Right cardiac atrium (tissue), 5 donors: Measurements from ENCODE around the gene PTPRN2. TPM values are rescaled to one million over a fixed set of nuclear protein-coding genes. Genes with fewer than 3 reads are reported as not detected.
"Not testable (repeated sequence)": the region's sequence is repeated elsewhere in the genome, so short reads cannot be mapped to it uniquely, and the experiment has no call there.

Source experiments
- ATAC-seq, 2 donors: fragments of 200-7000 bp; cut with Tn5 transposase; one replicate each; pipeline versions ENCODE4 v1.8.0 to v1.9.1; 2020; ENCODE audit warnings: moderate library complexity in 2 of 2, mild to moderate bottlenecking in 1 of 2
- DNase-seq, 3 donors: peaks; one replicate each; pipeline ENCODE4 v3.0.0-alpha.2; 2020
- H3K27ac ChIP-seq: one replicate; pipeline ENCODE4 v1.5.1; 2013; ENCODE audit warnings: mild to moderate bottlenecking, low read length, control low read depth, moderate library complexity
- H3K27me3 ChIP-seq: one replicate; pipeline ENCODE4 v1.6.1; 2013; ENCODE audit not compliant: control insufficient read depth, insufficient read depth
- H3K4me1 ChIP-seq: one replicate; pipeline ENCODE4 v1.6.1; 2013; ENCODE audit warnings: low read length; ENCODE audit not compliant: control insufficient read depth, insufficient read depth
- H3K4me3 ChIP-seq: one replicate; pipeline ENCODE4 v1.5.1; 2013; ENCODE audit warnings: low read length, control low read depth
- H3K9me3 ChIP-seq: one replicate; pipeline ENCODE4 v1.6.1; 2013; ENCODE audit warnings: low read length; ENCODE audit not compliant: control insufficient read depth
- WGBS: extraction: QIAGEN DNeasy Blood & Tissue Kit; methylation state at CpG from one replicate; pipeline ENCODE4 v1.1.7; 2013; 5-methylcytosine and 5-hydroxymethylcytosine counted together
- intact Hi-C, 4 donors: fragments of 100-400 bp; cut with DNase I; formaldehyde crosslinking; loops; one replicate each; pipeline versions ENCODE4 v1.11.0 to v1.14.0; 2022 to 2023
- polyA plus RNA-seq: library from polyadenylated mRNA; stranded (reverse); fragments of 200-250 nt; gene quantifications from one replicate; pipeline ENCODE4 v1.2.3, GENCODE V29; 2013
- total RNA-seq, 4 donors: library from RNA; stranded (reverse); fragmentation: NEBNext Ultra II Directional; extraction: Animal tissue kit (Norgen Biotek cat#: 25700); gene quantifications; one replicate each; pipeline ENCODE4 v1.2.1, GENCODE V29; 2021
- donor health status: healthy with polysubstance abuse.
- donor health status: DM: no; HTN: yes; CAD: no.
- donor health status: DM: no; HTN: no; CAD: no.
- donor health status: DM: no; HTN: yes; CAD: no; lungs with severe emphysema.
- donor health status: DM: yes; HTN: yes; CAD: no.

The PTPRN2 gene
- total and polyA plus RNA-seq, 5 donors, result 1.5 to 3.9 (median 1.9) TPM

GRCh38 chr7:158280448-158281144 is 307.0 kb downstream of the PTPRN2 start:
- WGBS, result 89% methylated on average over 29 of the region's 29 CpGs

GRCh38 chr7:158279539-158280447 is 307.8 kb downstream of the PTPRN2 start:
- intact Hi-C loops, result no loop called here
- Histone ChIP-seq H3K27ac (no peak overlapping the region), H3K4me1 (no peaks in the 10 kb centered on the region), H3K9me3 (no peaks in the 10 kb centered on the region), H3K4me3 (no peak overlapping the region), H3K27me3 (no peaks in the 10 kb centered on the region)
- DNase-seq (no peak), ATAC-seq (no peak)
- 85% methylated on average over 53 of the region's 53 CpGs for WGBS

More at GRCh38 chr7:158280448-158281144, 307.0 kb downstream of the PTPRN2 start:
- Histone ChIP-seq H3K27ac (no peak overlapping the region), H3K4me3 (no peak overlapping the region), H3K9me3 (no peaks in the 10 kb centered on the region), H3K4me1 (no peaks in the 10 kb centered on the region), H3K27me3 (no peaks in the 10 kb centered on the region)
- ATAC-seq, result no peak
- intact Hi-C loops, result no loop called here
- no peak for DNase-seq

GRCh38 chr7:158278745-158279320 is 308.8 kb downstream of the PTPRN2 start:
- no peak for ATAC-seq
- WGBS, result 66% methylated on average over 9 of the region's 9 CpGs
- DNase-seq, result no peak

GRCh38 chr7:158277219-158278141 is 310.1 kb downstream of the PTPRN2 start:
- 76% methylated on average over 29 of the region's 29 CpGs for WGBS
- no peak overlapping the region for H3K4me3 ChIP-seq
- intact Hi-C loops, result no loop called here
- no peaks in the 10 kb centered on the region for H3K9me3 ChIP-seq
- ATAC-seq, result no peak
- no peaks in the 10 kb centered on the region for H3K4me1 ChIP-seq
- no peak for DNase-seq
- no peak overlapping the region for H3K27ac ChIP-seq
- no peaks in the 10 kb centered on the region for H3K27me3 ChIP-seq

More at GRCh38 chr7:158278745-158279320, 308.8 kb downstream of the PTPRN2 start:
- intact Hi-C loops, result no loop called here
- Histone ChIP-seq H3K9me3 (no peaks in the 10 kb centered on the region), H3K4me1 (no peaks in the 10 kb centered on the region), H3K27me3 (no peaks in the 10 kb centered on the region), H3K27ac (no peak overlapping the region), H3K4me3 (no peak overlapping the region)

- WGBS, result 82% methylated on average over 34 of the region's 34 CpGs
- DNase-seq, result no peak
Observed at GRCh38 chr7:158276414-158277218, 311.0 kb downstream of the PTPRN2 start.

GRCh38 chr7:158275711-158276413 is 311.8 kb downstream of the PTPRN2 start:
- Histone ChIP-seq H3K4me1 (no peaks in the 10 kb centered on the region), H3K9me3 (no peaks in the 10 kb centered on the region), H3K27ac (no peak overlapping the region), H3K27me3 (no peaks in the 10 kb centered on the region), H3K4me3 (no peak overlapping the region)
- 80% methylated on average over 22 of the region's 22 CpGs for WGBS
- intact Hi-C loops, result no loop called here
- DNase-seq (no peak), ATAC-seq (no peak)

More at GRCh38 chr7:158276414-158277218, 311.0 kb downstream of the PTPRN2 start:
- H3K27me3 ChIP-seq, result no peaks in the 10 kb centered on the region
- H3K4me1 ChIP-seq, result no peaks in the 10 kb centered on the region
- no peaks in the 10 kb centered on the region for H3K9me3 ChIP-seq
- intact Hi-C loops, result no loop called here
- peak in 1 of 2 donors; percentile 25 for ATAC-seq
- no peak overlapping the region for H3K4me3 ChIP-seq
- no peak overlapping the region for H3K27ac ChIP-seq

- no peak overlapping the region for H3K4me3 ChIP-seq
- no peaks in the 10 kb centered on the region for H3K9me3 ChIP-seq
- H3K27me3 ChIP-seq, result no peaks in the 10 kb centered on the region
- intact Hi-C loops, result no loop called here
- no peak for ATAC-seq
- H3K4me1 ChIP-seq, result no peaks in the 10 kb centered on the region
- no peak for DNase-seq
- WGBS, result 69% methylated on average over 12 of the region's 12 CpGs
- no peak overlapping the region for H3K27ac ChIP-seq
Observed at GRCh38 chr7:158274996-158275395, 312.6 kb downstream of the PTPRN2 start.

GRCh38 chr7:158274404-158274811 is 313.2 kb downstream of the PTPRN2 start:
- no peaks in the 10 kb centered on the region for H3K27me3 ChIP-seq
- no peaks in the 10 kb centered on the region for H3K4me1 ChIP-seq
- H3K27ac ChIP-seq, result no peak overlapping the region
- no peak for ATAC-seq
- 83% methylated on average over 21 of the region's 21 CpGs for WGBS
- no peak overlapping the region for H3K4me3 ChIP-seq
- intact Hi-C loops, result no loop called here
- no peak for DNase-seq
- no peaks in the 10 kb centered on the region for H3K9me3 ChIP-seq

- H3K4me3 ChIP-seq, H3K27ac ChIP-seq, H3K27me3 ChIP-seq, H3K4me1 ChIP-seq, intact Hi-C loops, H3K9me3 ChIP-seq, ATAC-seq, DNase-seq: not testable (repeated sequence)
- 93% methylated on average over 38 of the region's 38 CpGs for WGBS
Observed at GRCh38 chr7:158273756-158274342, 313.8 kb downstream of the PTPRN2 start.
